H9 (cell line): Measurements from ENCODE around the gene VAV1. TPM values are rescaled to one million over a fixed set of nuclear protein-coding genes. Genes with fewer than 3 reads are reported as not detected.

ENCODE experiments used
- DNase-seq: peaks from one replicate; pipeline ENCODE4 v3.0.0-alpha.2; 2017
- H2AFZ ChIP-seq: one replicate; pipeline ENCODE4 v1.6.1; 2013; ENCODE audit warnings: mild to moderate bottlenecking, low read length, control low read depth, moderate library complexity
- H2AK5ac ChIP-seq: 2 replicates; pipeline ENCODE4 v1.6.1; 2013; ENCODE audit warnings: low read length, control low read depth, mixed read lengths; ENCODE audit not compliant: insufficient read length
- H2BK120ac ChIP-seq: one replicate; pipeline ENCODE4 v1.6.1; 2013; ENCODE audit warnings: low read depth, mild to moderate bottlenecking, low read length, control low read depth, inconsistent platforms; ENCODE audit not compliant: poor library complexity, severe bottlenecking
- H2BK12ac ChIP-seq: 2 replicates; pipeline ENCODE4 v1.6.1; 2013; ENCODE audit warnings: low read length, control low read depth, mixed read lengths, low read depth; ENCODE audit not compliant: insufficient read length
- H2BK15ac ChIP-seq: 2 replicates; pipeline ENCODE4 v1.6.1; 2013; ENCODE audit warnings: low read depth, low read length, control low read depth
- H2BK20ac ChIP-seq: one replicate; pipeline ENCODE4 v1.6.1; 2013; ENCODE audit warnings: low read depth, mild to moderate bottlenecking, low read length, control low read depth, inconsistent platforms; ENCODE audit not compliant: poor library complexity, severe bottlenecking
- H2BK5ac ChIP-seq: 2 replicates; pipeline ENCODE4 v1.6.1; 2013; ENCODE audit warnings: low read length, control low read depth, mixed read lengths; ENCODE audit not compliant: insufficient read length
- H3K14ac ChIP-seq: 2 replicates; pipeline ENCODE4 v1.6.1; 2013; ENCODE audit warnings: low read length, control low read depth; ENCODE audit not compliant: insufficient read depth
- H3K18ac ChIP-seq: 2 replicates; pipeline ENCODE4 v1.6.1; 2013; ENCODE audit warnings: low read depth, mild to moderate bottlenecking, mixed read lengths, low read length, control low read depth; ENCODE audit not compliant: insufficient read length
- H3K23ac ChIP-seq: 2 replicates; pipeline ENCODE4 v1.6.1; 2013; ENCODE audit warnings: low read length, control low read depth, mixed read lengths, low read depth; ENCODE audit not compliant: insufficient read length
- H3K23me2 ChIP-seq: 2 replicates; pipeline ENCODE4 v1.6.1; 2013; ENCODE audit warnings: low read depth, mild to moderate bottlenecking, mixed read lengths, low read length, control low read depth; ENCODE audit not compliant: insufficient read length, poor library complexity, severe bottlenecking
- H3K27ac ChIP-seq: 2 replicates; pipeline ENCODE4 v1.5.1; 2013; ENCODE audit warnings: low read length, control low read depth, mixed read lengths, low read depth; ENCODE audit not compliant: insufficient read length
- H3K27me3 ChIP-seq: 2 replicates; pipeline ENCODE4 v1.6.1; 2013; ENCODE audit warnings: low read length, control low read depth, inconsistent platforms; ENCODE audit not compliant: insufficient read depth
- H3K4ac ChIP-seq: 2 replicates; pipeline ENCODE4 v1.6.1; 2013; ENCODE audit warnings: low read depth, mild to moderate bottlenecking, control low read depth, inconsistent platforms, low read length, moderate library complexity
- H3K4me1 ChIP-seq: 2 replicates; pipeline ENCODE4 v1.6.1; 2013; ENCODE audit warnings: low read length, control low read depth, inconsistent platforms; ENCODE audit not compliant: insufficient read depth
- H3K4me2 ChIP-seq: 2 replicates; pipeline ENCODE4 v1.6.1; 2013; ENCODE audit warnings: low read length, control low read depth, mixed read lengths; ENCODE audit not compliant: insufficient read length, insufficient read depth
- H3K56ac ChIP-seq: 2 replicates; pipeline ENCODE4 v1.6.1; 2013; ENCODE audit warnings: low read depth, mild to moderate bottlenecking, mixed read lengths, low read length, control low read depth; ENCODE audit not compliant: insufficient read length
- H3K79me1 ChIP-seq: 2 replicates; pipeline ENCODE4 v1.6.1; 2013; ENCODE audit warnings: low read depth, mild to moderate bottlenecking, moderate library complexity, low read length, control low read depth, inconsistent platforms; ENCODE audit not compliant: insufficient read depth, poor library complexity, severe bottlenecking
- H3K79me2 ChIP-seq: 2 replicates; pipeline ENCODE4 v1.6.1; 2013; ENCODE audit warnings: low read length, control low read depth, inconsistent platforms; ENCODE audit not compliant: insufficient read depth
- H3K9ac ChIP-seq: 2 replicates; pipeline ENCODE4 v1.6.1; 2013; ENCODE audit warnings: low read length, control low read depth, mixed read lengths; ENCODE audit not compliant: insufficient read length; ENCODE audit errors: extremely low read depth
- H3K9me3 ChIP-seq: one replicate; pipeline ENCODE4 v1.6.1; 2013; ENCODE audit warnings: low read depth, low read length, inconsistent platforms; ENCODE audit not compliant: control insufficient read depth
- H3T11ph ChIP-seq: one replicate; pipeline ENCODE4 v1.6.1; 2013; ENCODE audit warnings: mild to moderate bottlenecking, low read length, control low read depth, inconsistent platforms
- H4K20me1 ChIP-seq: one replicate; pipeline ENCODE4 v1.6.1; 2013; ENCODE audit not compliant: control insufficient read depth, insufficient read length, insufficient read depth
- H4K5ac ChIP-seq: 2 replicates; pipeline ENCODE4 v1.6.1; 2013; ENCODE audit warnings: low read depth, mild to moderate bottlenecking, mixed read lengths, low read length, control low read depth; ENCODE audit not compliant: insufficient read length
- H4K8ac ChIP-seq: replicated peaks from 2 replicates; pipeline ENCODE4 v1.6.1; 2013; ENCODE audit warnings: low read length, control low read depth, mixed read lengths, low read depth; ENCODE audit not compliant: insufficient read length
- H4K91ac ChIP-seq: 2 replicates; pipeline ENCODE4 v1.6.1; 2013; ENCODE audit warnings: low read depth, mild to moderate bottlenecking, moderate library complexity, mixed read lengths, low read length, control low read depth; ENCODE audit not compliant: insufficient read length
- H3K27ac Mint-ChIP-seq, 3 experiments: 2 replicates in 2 of 3; 3 replicates in 1 of 3; pipeline ENCODE4 v1.8.0; 2020 to 2021; ENCODE audit warnings: mixed read lengths in 3 of 3, mild to moderate bottlenecking in 1 of 3, moderate library complexity in 1 of 3
- H3K27me3 Mint-ChIP-seq: 2 replicates; pipeline ENCODE4 v1.8.0; 2021; ENCODE audit warnings: low read depth, mild to moderate bottlenecking, moderate library complexity, mixed read lengths
- H3K36me3 Mint-ChIP-seq, 3 experiments: 2 replicates in 2 of 3; 3 replicates in 1 of 3; pipeline ENCODE4 v1.8.0; 2020 to 2021; ENCODE audit warnings: low read depth in 3 of 3, mixed read lengths in 3 of 3; ENCODE audit not compliant: insufficient read depth in 1 of 3
- H3K4me1 Mint-ChIP-seq, 2 experiments: 2 replicates each; pipeline ENCODE4 v1.8.0; 2020; ENCODE audit warnings: mixed read lengths in 2 of 2
- H3K4me3 Mint-ChIP-seq, 2 experiments: 2 replicates in 1 of 2; 3 replicates in 1 of 2; pipeline ENCODE4 v1.8.0; 2020 to 2021; ENCODE audit warnings: mild to moderate bottlenecking in 2 of 2, mixed read lengths in 2 of 2, moderate library complexity in 1 of 2
- H3K9me3 Mint-ChIP-seq, 2 experiments: 2 replicates in 1 of 2; 3 replicates in 1 of 2; pipeline ENCODE4 v1.8.0; 2020; ENCODE audit warnings: mild to moderate bottlenecking in 2 of 2, mixed read lengths in 2 of 2, moderate library complexity in 1 of 2
- WGBS: extraction: QIAGEN DNeasy Blood & Tissue Kit; methylation state at CpG from one replicate; pipeline ENCODE4 v1.1.7; 2013; ENCODE audit warnings: missing lambda C conversion rate, low lambda C conversion rate, mixed read lengths; ENCODE audit not compliant: insufficient read length; ENCODE audit errors: extremely low coverage; 5-methylcytosine and 5-hydroxymethylcytosine counted together
- total RNA-seq: library from RNA; stranded (reverse); gene quantifications from 2 replicates; pipeline ENCODE4 v1.2.1, GENCODE V29; 2021
- TF ChIP-seq, protein P1 (sequence below): fragments of 200-600 bp; sonication (generic); conservative IDR thresholded peaks from 3 replicates; pipeline ENCODE4 v1.8.0; 2021; ENCODE audit warnings: antibody characterized with exemption, mild to moderate bottlenecking

VAV1 gene
- total RNA-seq, 1 experiment from 2014 or later = 0.90 TPM

DNA sequence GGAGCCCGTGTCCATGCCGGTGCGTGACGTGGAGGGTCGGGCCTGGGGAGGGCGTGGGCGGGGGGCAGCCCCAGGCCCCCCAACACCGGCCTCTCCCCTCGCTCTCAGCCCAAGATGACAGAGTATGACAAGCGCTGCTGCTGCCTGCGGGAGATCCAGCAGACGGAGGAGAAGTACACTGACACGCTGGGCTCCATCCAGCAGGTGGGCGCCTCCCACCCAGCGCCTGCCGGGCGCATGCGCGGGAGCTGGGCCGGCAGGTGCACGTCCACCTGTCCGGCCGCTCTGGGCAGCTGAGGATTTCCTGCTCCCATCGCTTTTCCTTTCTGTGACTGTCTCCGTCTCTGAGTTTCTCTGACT is 49.8 kb downstream of the VAV1 start:
- H3K27ac Mint-ChIP-seq = no peak overlapping the region
- no peak overlapping the region for H2BK120ac ChIP-seq

More for the DNA sequence above, 49.8 kb downstream of the VAV1 start:
- Histone ChIP-seq H2AK5ac (no peak overlapping the region), H3K79me2 (no peaks in the 10 kb centered on the region), H3K4me2 (no peak overlapping the region), H4K8ac (no peak overlapping the region), H3K18ac (no peak overlapping the region), H3K23ac (no peak overlapping the region), H3K27ac (no peak overlapping the region), H2BK20ac (no peak overlapping the region), H3K9me3 (no peaks in the 10 kb centered on the region), H3K14ac (no peak overlapping the region), H2BK5ac (no peak overlapping the region), H4K5ac (no peak overlapping the region), H3K4me1 (no peaks in the 10 kb centered on the region), H3K9ac (no peak overlapping the region), H3K27me3 (no peaks in the 10 kb centered on the region), H3K23me2 (no peaks in the 10 kb centered on the region), H4K20me1 (no peaks in the 10 kb centered on the region), H2AFZ (no peak overlapping the region), H2BK15ac (no peak overlapping the region), H4K91ac (no peak overlapping the region), H3K4ac (no peak overlapping the region), H2BK12ac (no peak overlapping the region), H3K79me1 (no peaks in the 10 kb centered on the region), H3T11ph (no peak overlapping the region), H3K56ac (no peak overlapping the region)
- Mint-ChIP-seq H3K4me1 (no peaks in the 10 kb centered on the region), H3K27me3 (peaks cover 3% of the 10 kb centered on the region), H3K9me3 (peaks cover 27 to 77% of the 10 kb centered on the region in 2 experiments), H3K4me3 (no peak overlapping the region), H3K36me3 (peaks cover 3 to 6% (median 4%) of the 10 kb centered on the region in 3 experiments; a peak in 5 of 7 replicates)
- no CpG with 5 or more reads among the region's 25 CpGs for WGBS
- TF ChIP-seq, protein P1, sequence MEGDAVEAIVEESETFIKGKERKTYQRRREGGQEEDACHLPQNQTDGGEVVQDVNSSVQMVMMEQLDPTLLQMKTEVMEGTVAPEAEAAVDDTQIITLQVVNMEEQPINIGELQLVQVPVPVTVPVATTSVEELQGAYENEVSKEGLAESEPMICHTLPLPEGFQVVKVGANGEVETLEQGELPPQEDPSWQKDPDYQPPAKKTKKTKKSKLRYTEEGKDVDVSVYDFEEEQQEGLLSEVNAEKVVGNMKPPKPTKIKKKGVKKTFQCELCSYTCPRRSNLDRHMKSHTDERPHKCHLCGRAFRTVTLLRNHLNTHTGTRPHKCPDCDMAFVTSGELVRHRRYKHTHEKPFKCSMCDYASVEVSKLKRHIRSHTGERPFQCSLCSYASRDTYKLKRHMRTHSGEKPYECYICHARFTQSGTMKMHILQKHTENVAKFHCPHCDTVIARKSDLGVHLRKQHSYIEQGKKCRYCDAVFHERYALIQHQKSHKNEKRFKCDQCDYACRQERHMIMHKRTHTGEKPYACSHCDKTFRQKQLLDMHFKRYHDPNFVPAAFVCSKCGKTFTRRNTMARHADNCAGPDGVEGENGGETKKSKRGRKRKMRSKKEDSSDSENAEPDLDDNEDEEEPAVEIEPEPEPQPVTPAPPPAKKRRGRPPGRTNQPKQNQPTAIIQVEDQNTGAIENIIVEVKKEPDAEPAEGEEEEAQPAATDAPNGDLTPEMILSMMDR = no peak
- DNase-seq = no peak
